ENCODE measurements around the gene SLC6A17.

The SLC6A17 gene

GRCh38 chr1:110112143-110112542, 38.2 kb upstream of the SLC6A17 start, which contains the start of gene UBL4B:
Gene UBL4B, plus strand, starts transcription at chr1:110112443. Its CDS starts 92 bp downstream, at chr1:110112535.
- no peak within 1 kb of the TSS for H3K27ac ChIP-seq
- no peaks in the 10 kb centered on the region for H3K9me3 ChIP-seq
- no peaks in the 10 kb centered on the region for H3K36me3 ChIP-seq
- no peak within 1 kb of the TSS for H3K4me3 ChIP-seq (ENCODE audit: low read depth in 1 of 2, low read length in 1 of 2)
- H3K4me1 ChIP-seq (ENCODE audit: control insufficient read depth in 1 of 2, insufficient read depth in 1 of 2, low read depth in 1 of 2, low read length in 1 of 2), result no peaks in the 10 kb centered on the region
- no peak for TF ChIP-seq CTCF (IDR thresholded peaks at IDR 0.05)
- H3K27me3 ChIP-seq, result peaks cover 74% of the 10 kb centered on the region

GRCh38 chr1:110112656-110113055, 37.6 kb upstream of the SLC6A17 start:
- H3K27ac ChIP-seq, result no peak overlapping the region
- no peaks in the 10 kb centered on the region for H3K36me3 ChIP-seq
- TF ChIP-seq CTCF (IDR thresholded peaks at IDR 0.05), result no peak
- no peaks in the 10 kb centered on the region for H3K4me1 ChIP-seq (ENCODE audit: control insufficient read depth in 1 of 2, insufficient read depth in 1 of 2, low read depth in 1 of 2, low read length in 1 of 2)
- H3K27me3 ChIP-seq, result peaks cover 74% of the 10 kb centered on the region
- H3K9me3 ChIP-seq, result no peaks in the 10 kb centered on the region
- no peak overlapping the region for H3K4me3 ChIP-seq (ENCODE audit: low read depth in 1 of 2, low read length in 1 of 2)

- H3K4me3 ChIP-seq (ENCODE audit: low read depth in 1 of 2, low read length in 1 of 2), result no peak overlapping the region
- TF ChIP-seq CTCF (IDR thresholded peaks at IDR 0.05), result no peak
- H3K36me3 ChIP-seq, result no peaks in the 10 kb centered on the region
- no peaks in the 10 kb centered on the region for H3K4me1 ChIP-seq (ENCODE audit: control insufficient read depth in 1 of 2, insufficient read depth in 1 of 2, low read depth in 1 of 2, low read length in 1 of 2)
- H3K27me3 ChIP-seq, result peaks cover 70% of the 10 kb centered on the region
- H3K9me3 ChIP-seq, result no peaks in the 10 kb centered on the region
- no peak overlapping the region for H3K27ac ChIP-seq
Measured at GRCh38 chr1:110113551-110113950, 36.7 kb upstream of the SLC6A17 start.

DNA sequence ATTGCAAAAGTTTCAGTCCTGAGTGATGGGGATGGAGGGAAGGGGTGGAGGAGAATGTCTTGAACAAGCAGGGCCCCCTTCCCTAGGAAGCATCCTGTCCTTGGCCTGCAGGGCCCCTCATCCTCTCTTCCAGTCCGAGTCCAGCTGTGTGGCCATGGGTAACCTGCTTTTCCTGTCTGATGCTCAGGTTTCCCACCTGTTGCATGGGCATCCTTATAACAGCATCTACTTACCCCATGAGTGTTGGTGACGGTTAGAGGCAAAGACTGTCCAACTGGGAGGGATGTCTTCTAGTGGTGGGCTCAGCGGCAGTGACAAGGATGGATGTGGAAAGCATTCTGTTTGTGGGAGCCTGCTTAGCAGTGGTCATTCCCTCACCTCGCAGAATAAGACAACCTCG, 36.1 kb upstream of the SLC6A17 start:
- Histone ChIP-seq H3K4me1 (ENCODE audit: control insufficient read depth in 1 of 2, insufficient read depth in 1 of 2, low read depth in 1 of 2, low read length in 1 of 2) (no peaks in the 10 kb centered on the region), H3K4me3 (ENCODE audit: low read depth in 1 of 2, low read length in 1 of 2) (no peak overlapping the region), H3K36me3 (no peaks in the 10 kb centered on the region), H3K27ac (no peak overlapping the region), H3K27me3 (peaks cover 69% of the 10 kb centered on the region), H3K9me3 (no peaks in the 10 kb centered on the region)
- no peak for TF ChIP-seq CTCF (IDR thresholded peaks at IDR 0.05)

GRCh38 chr1:110114784-110115183, 35.5 kb upstream of the SLC6A17 start:
- TF ChIP-seq CTCF (IDR thresholded peaks at IDR 0.05), result no peak
- H3K27me3 ChIP-seq, result peaks cover 70% of the 10 kb centered on the region
- no peaks in the 10 kb centered on the region for H3K4me1 ChIP-seq (ENCODE audit: control insufficient read depth in 1 of 2, insufficient read depth in 1 of 2, low read depth in 1 of 2, low read length in 1 of 2)
- no peak overlapping the region for H3K4me3 ChIP-seq (ENCODE audit: low read depth in 1 of 2, low read length in 1 of 2)
- no peaks in the 10 kb centered on the region for H3K36me3 ChIP-seq
- no peaks in the 10 kb centered on the region for H3K9me3 ChIP-seq
- H3K27ac ChIP-seq, result no peak overlapping the region
